ENCODE results near the gene TMEM88. TPM values are rescaled to one million over a fixed set of nuclear protein-coding genes. Genes with fewer than 3 reads are reported as not detected.

TMEM88 gene
- total and polyA plus RNA-seq, 2 of the 13 experiments (the other 11 are each of a cell fraction or from before 2014, with no cell fraction given), result 0.31 to 0.66 TPM

GRCh38 chr17:7862692-7863437 lies 8.0 kb downstream of the TMEM88 start (continued):
- no peak for TF ChIP-seq ZNF572 (CRISPR knock-in tag; IDR thresholded peaks at IDR 0.05)
- peak; percentile 9 for TF ChIP-seq SKI (IDR thresholded peaks at IDR 0.05; ENCODE audit: partially characterized antibody)
- TF ChIP-seq GMEB1 (CRISPR knock-in tag; IDR thresholded peaks at IDR 0.05; ENCODE audit: borderline replicate concordance), result no peak
- no peak for TF ChIP-seq ZBTB38 (CRISPR knock-in tag; IDR thresholded peaks at IDR 0.05)
- TF ChIP-seq CSRNP1 (CRISPR knock-in tag; IDR thresholded peaks at IDR 0.05), result 0 out of 2 replicates have a peak, but pooled peaks have one; percentile 56
- TF ChIP-seq ERF (CRISPR knock-in tag; IDR thresholded peaks at IDR 0.05), result peak; percentile 63; the same call in 1 of the 2 replicates
- peak; percentile 67 for TF ChIP-seq FOXA1 (IDR thresholded peaks at IDR 0.05)
- peak; percentile 64 for TF ChIP-seq FOXA1 (CRISPR knock-in tag; IDR thresholded peaks at IDR 0.05)
- 0 out of 2 replicates have a peak, but pooled peaks have one; percentile 18 for TF ChIP-seq MAX (IDR thresholded peaks at IDR 0.05)
- TF ChIP-seq PITX1 (CRISPR knock-in tag; IDR thresholded peaks at IDR 0.05), result peak; percentile 77
- TF ChIP-seq HIC2 (CRISPR knock-in tag; IDR thresholded peaks at IDR 0.05; ENCODE audit: low read depth), result peak; percentile 38; the same call in 1 of the 2 replicates
- TF ChIP-seq POGZ (CRISPR knock-in tag; IDR thresholded peaks at IDR 0.05), result no peak
- TF ChIP-seq KDM6A (CRISPR knock-in tag; IDR thresholded peaks at IDR 0.05; ENCODE audit: low read depth), result peak; percentile 83
- TF ChIP-seq FOSL1 (CRISPR knock-in tag; IDR thresholded peaks at IDR 0.05; ENCODE audit: borderline replicate concordance), result no peak
- TF ChIP-seq PPARG (CRISPR knock-in tag; conservative IDR thresholded peaks at IDR 0.05), result peak; percentile 86
- peak; percentile 54; the same call in 1 of the 2 replicates for TF ChIP-seq NCOR1 (IDR thresholded peaks at IDR 0.05; ENCODE audit: borderline replicate concordance, low read length)
- peak; percentile 92 for TF ChIP-seq PAXIP1 (CRISPR knock-in tag; conservative IDR thresholded peaks at IDR 0.05)
- no peak for TF ChIP-seq TBX3 (IDR thresholded peaks at IDR 0.05; ENCODE audit: borderline replicate concordance)
- 0 out of 2 replicates have a peak, but pooled peaks have one; percentile 55 for TF ChIP-seq MIXL1 (CRISPR knock-in tag; IDR thresholded peaks at IDR 0.05)
- no peak for TF ChIP-seq AKAP8 (CRISPR knock-in tag; IDR thresholded peaks at IDR 0.05)
- TF ChIP-seq FOXP1 (IDR thresholded peaks at IDR 0.05), result no peak
- TF ChIP-seq FOXP1 (CRISPR knock-in tag; IDR thresholded peaks at IDR 0.05), result 0 out of 2 replicates have a peak, but pooled peaks have one; percentile 26
- no peak for TF ChIP-seq ZNF7 (CRISPR knock-in tag; IDR thresholded peaks at IDR 0.05)

Measured in HepG2 (cell line).